ENCODE measurements around the gene GSG1. TPM values are rescaled to one million over a fixed set of nuclear protein-coding genes. Genes with fewer than 3 reads are reported as not detected.

The GSG1 gene
- total RNA-seq, 1 experiment from 2014 or later = not detected

- Histone ChIP-seq H3K9ac (ENCODE audit: low read length) (no peak overlapping the region), H4K20me1 (ENCODE audit: insufficient read depth) (no peaks in the 10 kb centered on the region), H3K27ac (ENCODE audit: low read depth, low read length) (no peak overlapping the region), H3K4me1 (ENCODE audit: control insufficient read depth in 1 of 2, insufficient read depth in 2 of 2, low read length in 2 of 2) (no peaks in the 10 kb centered on the region), H3K4me2 (ENCODE audit: low read length) (no peak overlapping the region), H2AFZ (ENCODE audit: low read depth, low read length, poor library complexity, severe bottlenecking) (no peak overlapping the region), H3K27me3 (ENCODE audit: insufficient read depth, low read length) (no peaks in the 10 kb centered on the region), H3K9me2 (ENCODE audit: insufficient read depth) (no peaks in the 10 kb centered on the region), H3K79me2 (ENCODE audit: insufficient read depth, low read length) (peaks cover 12% of the 10 kb centered on the region), H3K36me3 (ENCODE audit: control insufficient read depth in 1 of 2, insufficient read depth in 2 of 2, low read length in 2 of 2) (no peaks in the 10 kb centered on the region), H3K9me3 (ENCODE audit: control insufficient read depth in 1 of 2, insufficient read depth in 1 of 2, low read depth in 1 of 2, low read length in 2 of 2) (peaks cover 0 to 3% of the 10 kb centered on the region in 2 experiments; a peak in 1 of 4 replicates), H3K4me3 (replicated peaks in 1 of 2; ENCODE audit: low read depth in 1 of 2, low read length in 2 of 2) (no peak overlapping the region)
- ChIA-PET RAD21 (ENCODE audit: low non-redundant PET in 1 of 2, low total read pairs in 2 of 2, uncharacterized antibody in 2 of 2, unreplicated experiment in 2 of 2) (no interaction called here), POLR2A (no interaction called here), CTCF (no interaction called here)
- BruUV-seq (replicated peaks) = no TSS peak
- ATAC-seq = no peak
- intact Hi-C loops (cut with micrococcal nuclease) = no loop called here
- no peak for DNase-seq (ENCODE audit: low read depth, low spot score)
- no peak for TF ChIP-seq POLR2AphosphoS5 (IDR thresholded peaks at IDR 0.05; ENCODE audit: low read depth, low read length)
Observed at GRCh38 chr12:13052421-13052820, 51.0 kb downstream of the GSG1 start.

- CTCF ChIA-PET = no interaction called here
- TF ChIP-seq YY1 (IDR thresholded peaks at IDR 0.05; ENCODE audit: extremely low read depth, insufficient replicate concordance, low read depth, low read length) (no peak), ZFX (IDR thresholded peaks at IDR 0.05) (no peak), POLR2AphosphoS5 (IDR thresholded peaks at IDR 0.05; ENCODE audit: low read depth, low read length) (no peak), CBX3 (IDR thresholded peaks at IDR 0.05; ENCODE audit: low read depth) (no peak), ATF3 (IDR thresholded peaks at IDR 0.05) (no peak), SIN3A (IDR thresholded peaks at IDR 0.05; ENCODE audit: low read depth) (no peak), RAD21 (IDR thresholded peaks at IDR 0.05; ENCODE audit: low read depth) (no peak), ZBTB33 (IDR thresholded peaks at IDR 0.05; ENCODE audit: extremely low read depth, insufficient replicate concordance, low read length) (no peak), JUND (IDR thresholded peaks at IDR 0.05) (no peak), REST (IDR thresholded peaks at IDR 0.05; ENCODE audit: low read depth) (no peak), CTCF (IDR thresholded peaks at IDR 0.05 in 2 of 3, conservative IDR thresholded peaks at IDR 0.05 in 1 of 3; ENCODE audit: borderline replicate concordance in 1 of 3, insufficient read depth in 1 of 3, low read depth in 2 of 3, low read length in 2 of 3) (no peak), POLR2A (IDR thresholded peaks at IDR 0.05; ENCODE audit: borderline replicate concordance, extremely low read depth, insufficient read depth, insufficient read length) (no peak), SRF (IDR thresholded peaks at IDR 0.05; ENCODE audit: low read depth) (no peak)
Observed at GRCh38 chr12:13049816-13050215, 53.7 kb downstream of the GSG1 start.

More at GRCh38 chr12:13049816-13050215, 53.7 kb downstream of the GSG1 start:
- POLR2A ChIA-PET = no interaction called here
- Histone ChIP-seq H3K36me3 (ENCODE audit: control insufficient read depth in 1 of 2, insufficient read depth in 2 of 2, low read length in 2 of 2) (no peaks in the 10 kb centered on the region), H3K79me2 (ENCODE audit: insufficient read depth, low read length) (peaks cover 12% of the 10 kb centered on the region), H3K9me3 (ENCODE audit: control insufficient read depth in 1 of 2, insufficient read depth in 1 of 2, low read depth in 1 of 2, low read length in 2 of 2) (peaks cover 0 to 3% of the 10 kb centered on the region in 2 experiments; a peak in 1 of 4 replicates), H3K9ac (ENCODE audit: low read length) (no peak overlapping the region), H3K4me2 (ENCODE audit: low read length) (no peak overlapping the region), H4K20me1 (ENCODE audit: insufficient read depth) (no peaks in the 10 kb centered on the region), H3K9me2 (ENCODE audit: insufficient read depth) (no peaks in the 10 kb centered on the region), H3K27ac (ENCODE audit: low read depth, low read length) (no peak overlapping the region), H3K4me1 (ENCODE audit: control insufficient read depth in 1 of 2, insufficient read depth in 2 of 2, low read length in 2 of 2) (peaks cover 0 to 7% of the 10 kb centered on the region in 2 experiments; a peak in 2 of 4 replicates), H2AFZ (ENCODE audit: low read depth, low read length, poor library complexity, severe bottlenecking) (no peak overlapping the region), H3K4me3 (replicated peaks in 1 of 2; ENCODE audit: low read depth in 1 of 2, low read length in 2 of 2) (no peak overlapping the region), H3K27me3 (ENCODE audit: insufficient read depth, low read length) (no peaks in the 10 kb centered on the region)
- ATAC-seq (no peak), DNase-seq (ENCODE audit: low read depth, low spot score) (no peak)
- no TSS peak for BruUV-seq (replicated peaks)
- intact Hi-C loops (cut with micrococcal nuclease) = no loop called here
- RAD21 ChIA-PET (ENCODE audit: low non-redundant PET in 1 of 2, low total read pairs in 2 of 2, uncharacterized antibody in 2 of 2, unreplicated experiment in 2 of 2) = no interaction called here
